Epithelial cell of proximal tubule (primary cell): Measurements from ENCODE around the gene BLCAP. TPM values are rescaled to one million over a fixed set of nuclear protein-coding genes. Genes with fewer than 3 reads are reported as not detected.

Experiments used
- DNase-seq: peaks from one replicate; pipeline ENCODE4 v3.0.0-alpha.2; 2011; ENCODE audit warnings: low read depth
- H3K4me3 ChIP-seq: 2 replicates; pipeline ENCODE4 v1.5.1; 2011; ENCODE audit warnings: low read depth, mild to moderate bottlenecking, low read length
- total RNA-seq: library from RNA; depleted of rRNA; stranded (reverse); fragments of >200 nt; gene quantifications from 2 replicates; pipeline ENCODE4 v1.2.3, GENCODE V29; 2015
- TF ChIP-seq, protein P1 (sequence below): conservative IDR thresholded peaks from 2 replicates; pipeline ENCODE4 v1.5.1; 2012; ENCODE audit warnings: low read depth, mild to moderate bottlenecking, low read length

BLCAP gene
- total RNA-seq, 1 donor from 2014 or later = 25.3 TPM

DNA sequence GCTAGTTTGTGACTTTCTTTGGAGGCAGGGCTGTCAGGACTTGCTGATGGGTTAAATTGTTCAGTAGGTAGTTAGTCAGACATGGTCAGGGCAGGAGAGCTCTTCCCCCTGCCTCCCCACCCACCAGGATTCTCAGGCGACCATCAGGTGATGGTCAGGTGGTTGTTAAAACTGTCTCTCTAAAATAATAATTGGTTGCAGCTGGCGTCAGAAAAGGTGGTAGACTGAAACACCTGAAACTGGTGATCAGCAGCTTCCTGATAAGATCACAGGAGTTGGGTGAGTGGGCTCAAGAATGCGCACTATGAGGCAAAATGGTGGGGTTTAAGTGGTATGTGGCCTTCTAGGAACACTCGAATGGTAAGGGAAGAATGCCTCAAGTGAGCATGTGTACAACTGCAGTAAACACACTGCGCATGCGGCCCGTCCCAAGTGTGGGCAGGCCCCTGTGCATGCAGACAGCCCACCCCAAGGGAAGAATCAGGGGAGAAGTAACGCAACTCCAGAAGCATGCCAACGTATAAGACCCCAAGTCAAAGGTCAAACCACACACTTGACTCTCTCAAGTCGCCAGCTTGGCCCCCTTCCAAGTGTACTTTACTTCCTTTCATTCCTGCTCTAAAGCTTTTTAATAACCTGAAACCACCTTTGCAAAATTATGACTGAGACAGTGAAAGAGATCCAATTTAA is 7.9 kb upstream of the BLCAP start:
- TF ChIP-seq, protein P1, sequence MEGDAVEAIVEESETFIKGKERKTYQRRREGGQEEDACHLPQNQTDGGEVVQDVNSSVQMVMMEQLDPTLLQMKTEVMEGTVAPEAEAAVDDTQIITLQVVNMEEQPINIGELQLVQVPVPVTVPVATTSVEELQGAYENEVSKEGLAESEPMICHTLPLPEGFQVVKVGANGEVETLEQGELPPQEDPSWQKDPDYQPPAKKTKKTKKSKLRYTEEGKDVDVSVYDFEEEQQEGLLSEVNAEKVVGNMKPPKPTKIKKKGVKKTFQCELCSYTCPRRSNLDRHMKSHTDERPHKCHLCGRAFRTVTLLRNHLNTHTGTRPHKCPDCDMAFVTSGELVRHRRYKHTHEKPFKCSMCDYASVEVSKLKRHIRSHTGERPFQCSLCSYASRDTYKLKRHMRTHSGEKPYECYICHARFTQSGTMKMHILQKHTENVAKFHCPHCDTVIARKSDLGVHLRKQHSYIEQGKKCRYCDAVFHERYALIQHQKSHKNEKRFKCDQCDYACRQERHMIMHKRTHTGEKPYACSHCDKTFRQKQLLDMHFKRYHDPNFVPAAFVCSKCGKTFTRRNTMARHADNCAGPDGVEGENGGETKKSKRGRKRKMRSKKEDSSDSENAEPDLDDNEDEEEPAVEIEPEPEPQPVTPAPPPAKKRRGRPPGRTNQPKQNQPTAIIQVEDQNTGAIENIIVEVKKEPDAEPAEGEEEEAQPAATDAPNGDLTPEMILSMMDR = no peak
- H3K4me3 ChIP-seq = no peak overlapping the region
- no peak for DNase-seq

DNA sequence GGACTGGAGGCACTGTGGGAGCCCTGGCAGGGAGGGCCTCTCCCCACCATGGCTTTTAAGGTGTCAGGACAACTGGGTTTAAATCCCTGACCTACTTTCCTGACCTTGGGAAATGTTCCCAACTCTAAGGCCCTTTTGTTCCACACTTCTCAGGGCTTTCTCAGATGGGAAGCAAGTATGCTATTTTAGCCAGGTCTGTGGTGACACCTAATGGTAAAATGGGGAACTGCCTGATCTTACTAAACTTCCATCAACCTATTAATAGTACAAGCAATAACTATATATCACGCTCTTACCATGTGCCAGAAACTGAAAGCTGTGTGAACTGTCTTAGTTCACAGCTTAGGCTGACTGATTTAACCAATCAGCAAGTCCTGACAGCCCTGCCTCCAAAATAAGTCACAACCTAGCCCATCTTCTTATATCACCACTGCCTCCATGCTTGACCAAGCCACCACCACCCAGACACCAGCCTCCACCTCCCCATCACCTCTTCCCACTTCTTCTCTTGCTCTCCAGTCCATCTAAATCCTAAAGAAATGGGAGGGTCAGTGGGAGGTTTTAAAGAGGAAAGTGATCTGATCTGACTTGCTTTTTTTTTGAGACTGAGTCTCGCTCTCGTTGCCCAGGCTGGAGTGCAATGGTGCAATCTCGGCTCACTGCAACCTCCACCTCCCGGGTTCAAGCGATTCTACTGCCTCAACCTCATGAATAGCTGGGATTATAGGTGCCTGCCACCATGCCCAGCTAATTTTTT is 6.9 kb upstream of the BLCAP start:
- H3K4me3 ChIP-seq = no peak overlapping the region
- TF ChIP-seq, protein P1 = peak; percentile 85
- no peak for DNase-seq

DNA sequence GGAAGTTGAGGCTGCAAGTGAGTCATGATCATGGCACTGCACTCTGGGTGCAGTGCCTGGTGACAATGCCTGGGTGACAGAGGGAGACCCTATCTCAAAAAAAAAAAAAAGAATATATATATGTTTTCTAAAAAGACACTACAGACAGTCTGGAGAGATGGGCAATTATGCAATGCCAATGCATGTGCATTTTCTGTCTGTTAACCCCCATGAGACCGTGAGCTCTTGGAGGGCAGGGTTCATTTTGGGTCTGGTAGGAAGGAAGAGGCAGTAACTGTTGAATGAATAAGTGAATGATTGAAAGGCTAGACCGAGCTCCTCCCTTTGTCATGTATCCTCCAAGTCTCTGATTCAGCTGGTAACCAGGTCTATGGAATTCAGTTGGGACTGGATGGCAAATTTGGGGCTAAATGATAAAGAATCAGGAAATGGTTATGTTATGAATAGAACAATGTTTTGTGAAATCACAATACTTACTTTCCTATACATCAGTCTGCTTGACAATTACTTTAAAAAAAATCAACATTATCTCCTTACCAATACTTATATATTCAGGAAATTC is 5.6 kb upstream of the BLCAP start:
- no peak for DNase-seq
- H3K4me3 ChIP-seq = no peak overlapping the region
- TF ChIP-seq, protein P1 = no peak

DNA sequence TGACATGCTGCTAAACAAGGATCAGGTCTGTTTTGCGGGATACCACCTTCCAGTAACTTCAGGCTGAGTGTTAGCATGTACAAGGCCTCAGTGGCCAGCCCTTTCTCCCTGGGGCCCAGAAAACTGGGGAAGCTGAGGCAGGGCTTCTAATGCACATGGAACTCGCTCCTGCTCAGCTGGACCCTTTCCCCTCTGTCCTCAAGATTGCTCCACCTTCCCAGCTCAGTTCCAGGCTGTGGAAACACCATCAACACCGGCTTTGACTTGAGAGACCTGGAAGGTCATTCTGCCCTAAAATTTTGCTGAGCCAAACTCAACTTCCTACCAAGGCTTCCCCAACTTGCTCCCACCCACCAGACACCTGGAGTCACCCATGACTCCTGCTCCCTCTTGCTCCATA is 4.2 kb upstream of the BLCAP start:
- DNase-seq = no peak
- H3K4me3 ChIP-seq = no peak overlapping the region
- TF ChIP-seq, protein P1 = no peak

DNA sequence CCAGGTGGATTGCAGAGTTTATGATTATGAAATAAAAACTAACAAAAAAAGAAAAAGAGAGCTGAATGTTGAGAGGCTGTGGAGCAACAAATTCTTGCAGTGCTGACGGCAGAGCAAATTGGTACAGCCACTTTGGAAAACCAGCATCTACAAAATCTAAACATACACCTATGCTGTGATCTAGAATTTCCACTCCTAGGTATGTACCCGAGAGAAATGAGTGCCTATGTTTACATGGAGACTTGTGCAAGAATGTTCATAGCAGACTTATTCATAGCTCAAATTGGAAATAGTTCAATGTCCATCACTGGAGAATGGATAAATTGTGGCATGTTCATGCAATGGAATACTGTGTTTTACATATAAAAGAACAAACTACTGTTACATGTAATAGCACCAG is 3.0 kb upstream of the BLCAP start:
- H3K4me3 ChIP-seq = no peak overlapping the region
- TF ChIP-seq, protein P1 = no peak
- no peak for DNase-seq

DNA sequence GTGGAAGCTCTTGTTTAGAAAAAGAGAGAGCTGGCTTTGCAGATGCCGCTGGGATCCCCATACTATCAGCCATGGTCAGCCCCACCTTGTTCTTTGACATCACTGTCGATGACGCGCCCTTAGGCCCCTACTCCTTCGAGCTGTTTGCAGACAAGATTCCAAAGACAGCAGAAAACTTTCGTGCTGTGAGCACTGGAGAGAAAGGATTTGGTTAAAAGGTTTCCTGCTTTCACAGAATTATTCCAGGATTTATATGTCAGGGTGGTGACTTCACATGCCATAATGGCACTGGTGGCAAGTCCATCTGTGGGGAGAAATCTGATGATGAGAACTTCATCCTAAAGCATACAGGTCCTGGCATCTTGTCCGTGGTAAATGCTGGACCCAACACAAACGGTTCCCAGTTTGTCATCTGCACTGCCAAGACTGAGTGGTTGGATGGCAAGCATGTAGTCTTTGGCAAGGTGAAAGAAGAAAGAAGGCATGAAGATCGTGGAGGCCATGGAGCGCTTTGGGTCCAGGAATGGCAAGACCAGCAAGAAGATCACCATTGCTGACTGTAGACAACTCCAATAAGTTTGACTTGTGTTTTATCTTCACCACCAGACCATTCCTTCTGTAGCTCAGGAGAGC is 2.4 kb upstream of the BLCAP start:
- no peak overlapping the region for H3K4me3 ChIP-seq
- TF ChIP-seq, protein P1 = no peak
- no peak for DNase-seq
